ENCODE data around the gene RHBDL3.
"Not testable (repeated sequence)": the region's sequence is repeated elsewhere in the genome, so short reads cannot be mapped to it uniquely, and the experiment has no call there.

RHBDL3 gene

DNA sequence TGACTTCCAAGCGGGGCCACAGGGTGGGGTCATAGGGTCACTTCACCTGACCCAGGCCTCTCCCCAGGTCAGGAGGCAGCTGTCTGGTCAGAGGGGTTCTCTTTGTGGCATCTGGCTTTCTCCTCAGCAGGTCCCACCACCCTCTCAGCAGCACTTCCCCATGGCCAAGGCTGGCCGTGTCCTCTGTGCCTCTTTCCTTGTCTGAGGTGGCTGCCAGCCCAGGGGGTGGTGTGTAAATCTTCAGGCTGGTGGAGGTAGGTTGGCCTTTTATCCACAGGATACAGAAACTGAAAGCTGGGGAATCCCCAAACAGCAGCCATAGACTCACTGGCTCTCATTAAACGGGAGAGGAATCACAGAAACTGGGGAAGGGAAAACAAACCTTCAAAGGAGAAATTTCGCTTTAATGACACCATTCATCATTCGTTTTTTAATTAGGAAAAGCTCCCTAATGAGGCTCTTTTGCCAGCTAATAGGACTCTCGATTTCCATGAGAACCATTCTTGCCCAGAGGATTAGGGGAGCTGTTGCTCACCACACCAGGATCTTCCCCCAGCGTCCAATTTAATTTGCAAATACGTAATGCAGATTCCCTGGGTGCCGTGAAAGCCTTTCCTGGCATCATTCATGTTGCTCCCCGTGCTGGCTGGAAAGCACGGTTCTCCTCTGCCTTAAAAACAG, 58.3 kb downstream of the RHBDL3 start:
- DNase-seq (ENCODE audit: low read depth): no peak

DNA sequence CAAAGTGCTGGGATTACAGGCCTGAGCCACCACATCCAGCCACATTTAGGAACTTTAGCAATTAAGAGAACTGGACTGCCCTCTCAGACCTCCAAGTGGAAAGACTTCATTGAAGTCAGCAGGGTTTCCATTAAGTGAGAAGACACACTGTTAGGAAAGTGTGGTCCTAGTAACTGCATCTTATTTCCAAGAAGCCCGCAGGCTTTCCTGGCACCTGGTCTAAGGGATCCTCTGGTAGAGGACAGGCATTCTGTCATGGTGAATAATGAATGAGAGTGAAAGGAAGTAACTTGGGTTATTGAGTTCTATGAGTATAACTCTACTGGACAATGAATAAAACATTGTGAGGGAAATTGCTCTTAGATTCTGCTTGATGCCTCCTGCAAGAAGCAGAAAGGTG, 62.3 kb downstream of the RHBDL3 start:
- no peak for DNase-seq (ENCODE audit: low read depth)

DNA sequence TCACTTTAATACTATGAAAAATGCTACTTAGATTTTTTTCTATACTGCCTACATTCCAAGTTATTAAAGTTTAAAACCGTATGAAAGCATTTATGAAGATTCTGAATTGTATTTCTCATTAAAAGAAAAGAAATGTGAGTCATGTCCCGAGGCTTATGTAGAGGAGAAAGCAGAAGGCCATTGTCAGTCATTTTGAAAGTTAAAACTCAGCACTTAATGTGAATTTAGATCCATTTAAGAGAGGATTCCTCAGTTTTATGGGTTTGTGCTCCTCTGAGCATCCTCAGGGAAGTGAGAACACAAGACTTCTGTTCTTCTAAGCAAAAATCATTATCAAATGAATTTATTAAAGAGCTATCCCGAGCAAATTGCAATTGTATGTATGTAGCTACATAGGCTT, 64.5 kb downstream of the RHBDL3 start:
- no peak for DNase-seq (ENCODE audit: low read depth)

DNA sequence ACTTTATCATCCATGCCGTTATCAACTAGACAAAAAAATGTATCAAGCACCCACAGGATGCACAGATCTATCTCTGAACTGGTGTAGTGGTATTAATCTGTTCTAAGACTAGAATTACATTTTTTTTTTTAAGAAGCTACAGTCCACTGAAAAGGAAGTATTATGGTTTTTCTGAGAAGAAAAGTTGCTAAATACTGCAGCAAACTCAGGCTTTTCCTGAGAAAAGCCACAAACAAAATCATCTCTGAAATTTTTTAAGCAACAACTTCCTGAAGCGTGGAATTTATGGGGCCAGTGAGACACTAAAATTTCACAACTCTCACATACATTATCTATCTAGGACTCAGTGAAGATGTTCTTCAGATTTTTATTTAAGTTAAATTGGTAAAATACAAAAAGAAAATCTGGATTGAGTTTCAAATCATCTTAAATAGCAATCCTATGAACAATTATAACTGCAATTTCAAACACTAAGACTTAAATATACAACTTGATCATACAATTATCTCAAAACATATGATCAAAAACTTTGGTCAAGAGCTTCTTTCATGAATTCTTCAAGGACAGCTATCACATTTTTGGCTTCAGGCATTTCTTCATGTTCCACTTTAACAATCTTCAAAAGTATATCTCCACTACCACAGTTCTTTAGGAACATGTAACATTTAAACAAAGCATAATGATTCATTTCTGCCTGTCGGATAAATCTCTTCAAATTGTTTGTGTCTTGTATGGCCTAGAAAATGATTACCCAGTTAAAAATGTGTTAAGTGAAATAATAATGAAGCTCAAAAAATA, 65.8 kb downstream of the RHBDL3 start:
- no peak for DNase-seq (ENCODE audit: low read depth)

DNA sequence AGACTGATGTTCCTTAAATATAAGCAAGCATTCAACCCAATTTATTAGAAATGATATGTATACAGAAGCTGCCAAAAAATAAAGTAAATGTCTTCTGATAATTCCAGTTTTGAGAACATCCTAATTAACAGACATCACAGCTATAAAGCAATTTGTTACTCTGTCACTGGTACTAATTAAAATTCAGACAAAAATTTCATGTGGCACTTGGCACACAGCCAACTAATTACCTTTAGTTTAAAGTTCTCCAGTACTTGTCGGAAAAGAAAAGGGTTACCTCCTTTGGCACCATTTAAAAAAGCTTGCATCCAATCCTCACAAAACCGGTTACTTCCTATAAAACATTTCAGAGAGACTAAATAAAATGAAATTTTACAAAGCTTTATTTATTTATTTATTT, 67.6 kb downstream of the RHBDL3 start:
- DNase-seq (ENCODE audit: low read depth): no peak

DNA sequence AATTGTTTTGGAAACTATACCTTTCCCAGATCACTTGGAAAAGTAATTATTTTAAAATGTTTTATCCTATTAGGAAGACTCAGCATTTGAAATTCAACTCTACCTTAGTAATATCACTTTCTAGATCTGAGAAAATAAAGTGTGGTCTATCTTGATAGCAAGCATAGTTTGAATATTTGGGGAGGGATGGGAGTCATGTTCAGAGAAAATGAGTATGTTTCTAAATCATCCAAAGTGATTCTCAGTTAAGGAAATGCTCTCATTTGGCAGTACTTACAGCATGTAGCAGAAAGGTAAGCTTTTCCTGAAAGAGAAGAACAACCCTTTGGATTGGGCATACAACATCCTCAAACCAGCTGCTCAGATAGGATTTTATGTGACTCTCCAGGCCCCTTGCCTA, 69.4 kb downstream of the RHBDL3 start:
- DNase-seq (ENCODE audit: low read depth): no peak

DNA sequence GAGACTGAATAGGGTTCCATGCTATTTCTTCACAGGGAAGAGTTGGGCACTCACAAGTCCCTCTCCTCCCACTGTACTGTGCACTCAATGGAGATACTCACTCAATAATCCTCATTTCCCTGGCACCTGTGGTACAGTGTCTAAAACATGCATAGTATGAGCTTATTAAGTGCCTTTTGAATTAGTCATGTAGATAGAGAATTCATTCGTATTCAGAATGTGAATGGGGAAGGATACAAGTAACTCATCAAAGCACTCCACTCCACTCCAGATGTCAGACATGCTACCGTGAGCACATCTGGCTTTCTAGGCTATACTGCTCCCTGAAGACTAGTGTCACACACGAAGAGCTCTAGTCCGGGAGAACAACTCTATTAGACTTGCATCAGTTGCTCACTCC, 70.1 kb downstream of the RHBDL3 start:
- DNase-seq (ENCODE audit: low read depth): no peak

DNA sequence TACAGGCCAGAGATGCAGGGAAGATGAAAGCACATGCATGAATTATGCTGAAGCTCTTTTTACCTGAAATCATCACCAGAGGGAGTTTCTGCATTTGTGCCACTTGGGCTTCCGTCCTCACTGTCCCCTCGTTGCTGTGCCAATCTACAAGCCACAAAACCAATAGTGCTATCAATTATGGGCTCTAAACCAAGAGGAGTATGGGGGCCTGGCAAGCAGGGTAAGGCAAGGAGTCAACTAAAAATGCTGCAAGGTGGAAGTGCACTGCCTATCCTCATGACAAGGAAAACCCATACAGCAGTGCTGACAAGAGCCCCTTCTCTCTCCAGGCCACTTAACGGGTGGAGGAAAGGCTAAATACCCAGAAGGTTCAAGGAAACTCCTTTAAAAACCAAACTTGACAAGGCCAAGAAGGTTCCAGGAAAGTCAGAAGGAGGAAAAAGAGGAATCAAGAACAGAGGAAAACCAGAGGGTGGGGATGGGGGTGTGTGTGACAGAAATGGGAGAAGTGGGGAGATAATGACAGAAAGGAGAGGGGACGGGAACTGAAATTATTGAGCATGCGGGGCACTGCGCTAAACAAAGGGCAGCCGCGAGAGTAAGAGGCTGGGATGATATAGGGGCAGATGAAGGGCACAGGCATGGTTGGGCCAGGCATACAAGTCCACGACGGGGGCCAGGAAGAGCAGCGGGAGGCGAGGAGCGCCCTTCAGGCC, 75.7 kb downstream of the RHBDL3 start:
- peak; percentile 14 for DNase-seq (ENCODE audit: low read depth)

DNA sequence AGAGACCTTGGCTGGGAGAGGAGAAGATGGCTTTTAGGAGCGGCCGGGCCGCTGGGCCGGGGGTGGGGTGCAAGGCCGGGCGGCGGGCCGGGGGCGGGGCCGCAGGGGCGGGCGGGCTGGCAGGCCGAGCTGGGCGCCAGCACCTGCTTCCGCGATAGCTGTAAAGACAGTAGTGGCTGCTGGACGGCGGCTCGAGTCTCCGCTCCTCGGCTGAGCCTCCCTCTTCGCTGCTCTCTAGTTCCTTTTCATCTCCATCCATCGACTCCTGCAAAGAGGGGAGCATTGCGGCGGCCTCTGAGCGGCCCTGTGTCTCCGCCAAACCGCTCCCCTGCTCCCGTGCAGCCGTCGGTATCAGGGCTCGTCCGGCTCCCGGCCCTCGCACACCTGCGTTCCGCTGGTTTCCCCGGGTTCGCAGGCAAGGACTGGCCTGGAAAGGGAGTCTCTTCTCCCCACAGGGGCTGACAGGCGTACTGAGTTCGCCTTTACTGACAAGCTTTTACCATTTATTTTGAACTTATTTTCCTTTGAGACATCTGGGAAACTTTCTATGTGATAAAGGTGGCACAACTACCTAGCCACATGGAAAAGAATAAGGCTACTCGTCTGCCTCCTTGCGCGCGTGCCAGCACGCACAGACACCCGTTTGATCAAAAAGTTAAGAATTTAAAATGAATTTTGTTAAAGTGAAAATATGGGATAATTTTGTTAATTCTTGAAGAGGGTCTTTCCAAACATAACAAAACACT, 76.4 kb downstream of the RHBDL3 start, which contains the start of gene C17orf75:
TSS of gene C17orf75 (minus strand) at position 317 of the 746 bp plus-strand sequence. CDS start at position 283, 34 bp downstream.
- peak; percentile 68 for DNase-seq (ENCODE audit: low read depth)

DNA sequence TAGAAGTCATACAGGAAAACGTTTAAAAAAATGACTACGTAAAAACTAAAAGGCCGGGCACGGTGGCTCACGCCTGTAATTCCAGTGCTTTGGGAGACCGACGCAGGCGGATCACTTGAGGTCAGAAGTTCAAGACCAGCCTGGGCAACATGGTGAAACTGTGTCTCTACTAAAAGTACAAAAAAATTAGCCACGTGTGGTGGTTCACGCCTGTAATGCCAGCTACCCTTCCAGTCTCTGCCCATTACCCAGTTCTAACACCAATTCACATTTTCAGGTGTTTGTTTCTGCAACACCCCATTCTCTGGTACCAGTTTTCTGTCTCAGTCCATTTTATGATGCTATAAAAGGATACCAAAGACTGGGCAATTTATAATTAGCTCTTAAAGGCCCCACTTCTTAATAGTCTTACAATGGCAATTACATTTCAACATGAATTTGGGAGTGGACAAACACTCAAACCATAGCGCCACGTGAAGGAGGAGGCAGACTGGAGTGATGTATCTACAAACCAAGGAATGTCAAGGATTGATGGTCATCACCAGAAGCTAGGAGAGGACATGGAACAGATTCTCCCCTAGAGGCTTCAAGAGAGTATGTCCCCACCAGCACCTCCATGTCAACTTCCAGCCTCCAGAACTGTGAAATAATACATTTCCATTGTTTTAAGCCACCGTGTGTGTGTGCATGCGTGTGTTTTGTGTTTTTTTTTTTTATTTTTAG, 77.1 kb downstream of the RHBDL3 start:
- DNase-seq (ENCODE audit: low read depth): no peak

DNA sequence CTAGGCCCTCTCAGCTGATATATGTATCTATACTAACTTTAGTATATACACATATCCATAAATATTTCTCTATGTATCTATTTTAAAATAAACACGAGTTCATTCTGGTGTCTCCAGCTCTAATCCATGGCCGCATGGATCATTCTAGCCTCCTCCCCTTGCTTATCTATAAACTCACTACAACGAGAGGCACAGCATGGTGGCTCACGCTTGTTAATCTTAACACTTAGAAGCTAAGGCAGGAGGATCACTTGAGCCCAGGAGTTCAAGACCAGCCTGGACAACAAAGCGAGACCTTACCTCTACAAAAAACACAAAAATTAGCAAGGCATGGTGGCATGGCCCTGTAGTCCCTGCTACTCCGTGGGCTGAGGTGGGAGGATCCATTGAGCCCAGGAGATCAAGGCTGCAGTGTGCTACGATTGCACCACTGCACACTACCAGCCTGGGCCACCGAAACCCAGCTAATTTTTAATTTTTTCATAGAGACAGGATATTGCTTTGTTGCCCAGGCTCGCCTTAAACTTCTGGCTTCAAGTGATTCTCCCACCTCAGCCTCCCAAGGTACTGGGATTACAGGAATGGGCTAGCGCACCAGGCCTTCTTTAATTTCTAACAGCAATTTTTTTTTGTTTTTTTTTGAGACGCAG, 80.4 kb downstream of the RHBDL3 start:
- DNase-seq (ENCODE audit: low read depth): no peak

DNA sequence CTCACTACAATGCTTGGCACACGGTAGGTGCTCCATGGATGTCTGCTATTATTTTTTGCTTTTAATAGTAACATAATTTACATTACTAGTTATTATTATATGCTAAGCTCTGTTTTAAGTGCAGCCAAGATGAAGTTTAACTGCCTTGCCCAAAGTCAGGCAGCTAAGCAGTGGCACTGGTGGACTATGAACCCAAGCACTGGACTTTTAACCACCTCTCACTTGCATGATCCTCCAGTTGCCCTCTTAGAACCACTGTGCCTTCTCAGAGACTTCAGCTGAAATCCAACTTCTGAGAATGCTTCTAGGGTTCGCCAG, 82.8 kb downstream of the RHBDL3 start:
- no peak for DNase-seq (ENCODE audit: low read depth)

DNA sequence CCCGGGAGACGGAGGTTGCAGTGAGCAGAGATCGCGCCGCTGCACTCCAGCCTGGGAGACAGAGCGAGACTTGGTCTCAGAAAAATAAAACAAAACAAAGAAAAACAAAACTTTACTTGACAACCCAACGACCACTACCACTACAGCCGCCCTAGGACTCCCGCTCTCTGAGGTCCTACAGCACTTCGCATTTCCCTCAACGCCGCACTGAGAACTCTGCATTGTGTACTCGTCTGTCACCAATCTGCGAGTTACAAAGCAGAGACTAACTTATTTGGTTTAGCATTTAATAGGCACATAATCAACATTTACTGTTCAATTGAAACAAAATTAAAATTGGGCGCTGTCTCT, 83.8 kb downstream of the RHBDL3 start:
- no peak for DNase-seq (ENCODE audit: low read depth)

DNA sequence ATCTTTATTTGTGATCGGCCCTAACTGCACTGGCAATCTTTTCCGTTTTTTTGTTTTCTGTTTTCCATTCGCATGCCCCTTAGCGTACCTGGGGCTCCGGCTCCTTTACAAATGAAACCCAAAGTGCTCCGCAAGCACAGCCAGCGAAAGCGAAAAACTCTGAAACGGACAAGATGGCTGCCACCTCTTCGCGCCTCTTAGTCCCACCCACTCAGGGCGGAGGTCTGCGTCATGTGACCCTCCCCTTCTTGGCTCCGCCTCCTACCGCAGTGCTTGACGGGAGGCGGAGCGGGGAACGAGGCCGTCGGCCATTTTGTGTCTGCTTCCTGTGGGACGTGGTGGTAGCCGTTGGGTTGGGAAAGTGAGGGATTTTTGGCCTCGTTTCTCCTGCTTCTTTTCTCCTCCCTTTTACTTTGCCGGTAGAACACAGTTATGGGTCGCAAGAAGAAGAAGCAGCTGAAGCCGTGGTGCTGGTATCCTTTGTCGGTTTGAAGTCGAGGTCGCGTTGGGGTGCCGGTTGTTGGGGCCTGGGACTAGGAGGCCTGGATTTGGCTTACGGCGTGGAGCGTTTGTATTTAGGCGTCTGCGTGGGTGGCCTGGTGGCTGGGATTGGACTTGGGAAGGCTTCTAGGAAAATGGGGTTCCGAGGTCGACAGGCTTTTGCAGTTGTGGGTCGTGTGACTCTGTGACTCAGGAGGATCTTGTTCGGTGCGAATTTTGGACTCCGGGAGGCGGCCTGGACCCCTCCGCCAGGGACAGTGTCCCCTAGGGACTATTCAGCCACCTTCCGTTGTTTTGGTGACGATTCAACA, 84.4 kb downstream of the RHBDL3 start, which contains the start of gene ZNF207:
TSS of gene ZNF207 (plus strand) at position 304 of the 812 bp plus-strand sequence. CDS start at position 433, 129 bp downstream.
- peak; percentile 88 for DNase-seq (ENCODE audit: low read depth)

DNA sequence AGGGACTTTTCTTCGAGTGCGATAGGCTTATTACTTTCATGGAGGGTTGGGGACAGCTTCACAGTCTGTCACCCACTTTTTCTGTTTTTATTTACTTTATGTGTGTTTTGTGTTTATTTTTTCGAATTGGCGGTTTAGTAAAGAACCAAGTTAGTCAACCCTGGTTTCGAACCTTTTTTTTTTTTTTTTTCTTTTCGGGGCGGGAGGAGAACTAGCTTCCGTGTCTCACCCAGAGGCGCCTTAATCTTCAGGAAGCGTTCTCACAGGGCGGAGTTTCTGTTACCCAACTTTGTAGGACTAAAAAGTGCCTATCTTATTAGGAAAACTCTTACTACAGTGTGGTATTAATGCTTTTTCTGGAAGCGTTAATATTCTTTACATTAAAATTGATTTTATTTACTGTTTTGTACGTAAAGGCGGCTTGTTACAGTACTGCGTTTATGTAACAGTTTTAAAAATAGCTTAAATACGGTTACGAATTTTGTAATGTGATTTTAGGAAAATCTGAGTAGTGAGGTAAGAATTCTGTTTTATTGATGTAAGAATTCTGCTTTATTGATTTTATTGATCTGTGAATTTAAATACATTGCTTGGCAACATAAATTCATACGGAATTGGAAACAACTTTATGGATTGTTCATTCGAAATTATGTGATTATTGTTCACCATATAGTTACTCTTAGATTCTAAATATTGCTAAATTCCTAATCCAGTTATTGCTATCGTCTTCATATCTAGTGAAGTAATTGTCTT, 85.2 kb downstream of the RHBDL3 start:
- no peak for DNase-seq (ENCODE audit: low read depth)

DNA sequence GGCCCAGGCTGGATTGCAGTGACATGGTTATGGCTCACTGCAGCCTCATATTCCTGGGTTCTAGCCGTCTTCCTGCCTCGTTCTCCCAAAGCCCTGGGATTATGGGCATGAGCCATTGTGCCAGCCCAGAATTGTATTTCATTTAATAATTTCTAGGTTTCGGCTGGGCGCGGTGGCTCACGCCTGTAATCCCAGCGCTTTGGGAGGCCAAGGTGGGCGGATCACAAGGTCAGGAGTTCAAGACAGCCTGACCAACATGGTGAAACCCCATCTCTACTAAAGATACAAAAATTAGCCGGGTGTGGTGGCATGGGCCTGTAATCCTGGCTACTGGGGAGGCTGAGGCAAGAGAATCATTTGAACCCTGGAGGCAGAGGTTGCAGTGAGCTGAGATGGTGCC, 87.1 kb downstream of the RHBDL3 start:
- not testable (repeated sequence) for DNase-seq (ENCODE audit: low read depth)

DNA sequence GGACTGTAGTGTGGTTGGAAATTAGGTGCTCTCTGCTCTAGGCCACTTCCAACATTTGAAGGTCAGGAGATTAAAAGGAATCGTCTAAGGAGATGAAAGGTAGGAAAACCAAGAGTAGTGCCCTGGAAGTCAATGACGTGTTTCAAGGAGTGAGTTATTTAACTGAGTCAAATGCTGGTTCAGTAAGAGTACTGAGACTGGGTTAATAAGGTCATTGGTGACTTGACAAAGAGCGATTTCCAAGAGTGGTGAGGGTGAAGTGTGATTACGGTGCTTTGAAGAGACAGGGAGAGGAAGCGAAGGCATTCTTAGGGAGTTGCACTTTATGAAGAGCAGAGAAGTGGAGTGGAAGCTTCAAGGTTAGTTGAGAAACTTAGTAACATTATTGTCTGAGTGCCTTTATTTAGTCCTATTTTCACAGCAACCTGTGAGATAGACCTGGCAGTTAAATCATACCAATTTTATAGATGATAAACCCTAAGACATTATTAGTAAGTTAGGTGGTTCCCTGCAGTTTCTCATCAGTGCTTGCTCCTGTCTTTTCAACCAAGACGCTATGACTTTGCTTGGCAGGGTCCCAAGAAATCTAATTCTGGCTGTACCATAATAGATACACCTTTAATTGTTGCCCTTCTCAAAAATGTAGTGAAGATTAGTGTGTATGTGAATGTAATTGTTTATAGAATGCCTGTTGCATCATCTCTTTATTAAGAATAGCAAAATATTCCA, 90.2 kb downstream of the RHBDL3 start:
- DNase-seq (ENCODE audit: low read depth): no peak

DNA sequence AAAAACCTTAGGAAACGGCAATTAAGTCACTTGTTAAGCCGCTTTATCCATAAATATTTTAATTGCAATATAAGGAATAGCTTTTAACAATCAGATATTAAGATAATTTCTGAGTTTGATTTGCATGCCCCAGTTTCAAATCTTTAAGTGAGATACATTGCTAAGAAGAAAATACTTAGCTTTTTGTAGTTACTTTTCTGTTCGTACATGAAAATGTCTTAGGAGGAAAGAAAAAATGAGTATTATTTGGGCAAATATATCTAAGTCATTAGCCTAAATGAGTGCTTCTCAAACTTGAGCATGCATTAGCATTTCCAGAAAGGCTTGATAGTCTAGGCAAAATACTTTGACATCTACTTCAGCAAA, 90.7 kb downstream of the RHBDL3 start:
- no peak for DNase-seq (ENCODE audit: low read depth)

DNA sequence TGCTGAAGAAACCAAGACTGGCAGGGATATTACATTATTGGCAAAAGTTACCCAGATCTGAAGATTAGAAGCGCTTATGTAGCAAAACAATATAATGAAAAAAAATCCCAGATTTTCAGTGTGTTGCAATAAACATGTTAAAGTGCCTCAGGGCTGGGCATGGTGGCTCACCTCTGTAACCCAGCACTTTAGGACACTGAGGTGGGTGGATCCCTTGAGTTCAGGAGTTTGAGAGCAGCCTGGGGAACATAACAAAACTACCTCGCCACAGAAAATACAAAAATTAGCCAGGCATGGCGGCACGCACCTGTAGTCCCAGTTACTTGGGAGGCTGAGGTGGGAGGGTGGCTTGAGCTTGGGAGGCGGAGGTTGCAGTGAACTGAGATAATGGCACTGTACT, 91.1 kb downstream of the RHBDL3 start:
- DNase-seq (ENCODE audit: low read depth): no peak
